ENCODE measurements around the gene SDK1. TPM values are rescaled to one million over a fixed set of nuclear protein-coding genes. Genes with fewer than 3 reads are reported as not detected.

SDK1 gene
- total and polyA plus RNA-seq, 2 experiments from 2014 or later = 2.1 to 10.0 TPM

DNA sequence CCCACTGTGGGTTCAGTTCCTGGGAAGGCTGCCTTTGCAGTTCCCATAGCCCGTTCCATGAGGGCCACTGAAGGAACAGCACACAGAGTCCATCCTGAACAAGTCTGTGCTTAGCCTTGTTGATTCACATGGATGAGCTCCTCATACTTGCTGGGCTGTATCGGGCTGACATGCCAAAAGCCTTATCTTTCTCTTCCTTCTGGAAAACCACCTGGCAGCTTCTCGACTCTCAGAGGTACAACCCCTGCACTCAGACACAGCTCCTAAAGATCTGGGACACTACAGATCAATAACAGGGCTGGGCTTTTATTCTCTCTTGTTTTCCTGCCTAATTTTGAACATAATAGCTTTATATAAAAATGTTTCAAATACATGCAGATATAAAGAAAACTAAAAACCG is 667.2 kb downstream of the SDK1 start:
- H3K4me1 ChIP-seq (ENCODE audit: insufficient read depth) = no peaks in the 10 kb centered on the region
- H3K79me2 ChIP-seq (replicated peaks; ENCODE audit: insufficient read depth) = no peaks in the 10 kb centered on the region
- ATAC-seq (no peak), DNase-seq (ENCODE audit: low spot score) (no peak)
- H3K27me3 ChIP-seq (ENCODE audit: insufficient read depth) = no peaks in the 10 kb centered on the region
- no peak overlapping the region for H3K4me2 ChIP-seq
- TF ChIP-seq, protein P1, sequence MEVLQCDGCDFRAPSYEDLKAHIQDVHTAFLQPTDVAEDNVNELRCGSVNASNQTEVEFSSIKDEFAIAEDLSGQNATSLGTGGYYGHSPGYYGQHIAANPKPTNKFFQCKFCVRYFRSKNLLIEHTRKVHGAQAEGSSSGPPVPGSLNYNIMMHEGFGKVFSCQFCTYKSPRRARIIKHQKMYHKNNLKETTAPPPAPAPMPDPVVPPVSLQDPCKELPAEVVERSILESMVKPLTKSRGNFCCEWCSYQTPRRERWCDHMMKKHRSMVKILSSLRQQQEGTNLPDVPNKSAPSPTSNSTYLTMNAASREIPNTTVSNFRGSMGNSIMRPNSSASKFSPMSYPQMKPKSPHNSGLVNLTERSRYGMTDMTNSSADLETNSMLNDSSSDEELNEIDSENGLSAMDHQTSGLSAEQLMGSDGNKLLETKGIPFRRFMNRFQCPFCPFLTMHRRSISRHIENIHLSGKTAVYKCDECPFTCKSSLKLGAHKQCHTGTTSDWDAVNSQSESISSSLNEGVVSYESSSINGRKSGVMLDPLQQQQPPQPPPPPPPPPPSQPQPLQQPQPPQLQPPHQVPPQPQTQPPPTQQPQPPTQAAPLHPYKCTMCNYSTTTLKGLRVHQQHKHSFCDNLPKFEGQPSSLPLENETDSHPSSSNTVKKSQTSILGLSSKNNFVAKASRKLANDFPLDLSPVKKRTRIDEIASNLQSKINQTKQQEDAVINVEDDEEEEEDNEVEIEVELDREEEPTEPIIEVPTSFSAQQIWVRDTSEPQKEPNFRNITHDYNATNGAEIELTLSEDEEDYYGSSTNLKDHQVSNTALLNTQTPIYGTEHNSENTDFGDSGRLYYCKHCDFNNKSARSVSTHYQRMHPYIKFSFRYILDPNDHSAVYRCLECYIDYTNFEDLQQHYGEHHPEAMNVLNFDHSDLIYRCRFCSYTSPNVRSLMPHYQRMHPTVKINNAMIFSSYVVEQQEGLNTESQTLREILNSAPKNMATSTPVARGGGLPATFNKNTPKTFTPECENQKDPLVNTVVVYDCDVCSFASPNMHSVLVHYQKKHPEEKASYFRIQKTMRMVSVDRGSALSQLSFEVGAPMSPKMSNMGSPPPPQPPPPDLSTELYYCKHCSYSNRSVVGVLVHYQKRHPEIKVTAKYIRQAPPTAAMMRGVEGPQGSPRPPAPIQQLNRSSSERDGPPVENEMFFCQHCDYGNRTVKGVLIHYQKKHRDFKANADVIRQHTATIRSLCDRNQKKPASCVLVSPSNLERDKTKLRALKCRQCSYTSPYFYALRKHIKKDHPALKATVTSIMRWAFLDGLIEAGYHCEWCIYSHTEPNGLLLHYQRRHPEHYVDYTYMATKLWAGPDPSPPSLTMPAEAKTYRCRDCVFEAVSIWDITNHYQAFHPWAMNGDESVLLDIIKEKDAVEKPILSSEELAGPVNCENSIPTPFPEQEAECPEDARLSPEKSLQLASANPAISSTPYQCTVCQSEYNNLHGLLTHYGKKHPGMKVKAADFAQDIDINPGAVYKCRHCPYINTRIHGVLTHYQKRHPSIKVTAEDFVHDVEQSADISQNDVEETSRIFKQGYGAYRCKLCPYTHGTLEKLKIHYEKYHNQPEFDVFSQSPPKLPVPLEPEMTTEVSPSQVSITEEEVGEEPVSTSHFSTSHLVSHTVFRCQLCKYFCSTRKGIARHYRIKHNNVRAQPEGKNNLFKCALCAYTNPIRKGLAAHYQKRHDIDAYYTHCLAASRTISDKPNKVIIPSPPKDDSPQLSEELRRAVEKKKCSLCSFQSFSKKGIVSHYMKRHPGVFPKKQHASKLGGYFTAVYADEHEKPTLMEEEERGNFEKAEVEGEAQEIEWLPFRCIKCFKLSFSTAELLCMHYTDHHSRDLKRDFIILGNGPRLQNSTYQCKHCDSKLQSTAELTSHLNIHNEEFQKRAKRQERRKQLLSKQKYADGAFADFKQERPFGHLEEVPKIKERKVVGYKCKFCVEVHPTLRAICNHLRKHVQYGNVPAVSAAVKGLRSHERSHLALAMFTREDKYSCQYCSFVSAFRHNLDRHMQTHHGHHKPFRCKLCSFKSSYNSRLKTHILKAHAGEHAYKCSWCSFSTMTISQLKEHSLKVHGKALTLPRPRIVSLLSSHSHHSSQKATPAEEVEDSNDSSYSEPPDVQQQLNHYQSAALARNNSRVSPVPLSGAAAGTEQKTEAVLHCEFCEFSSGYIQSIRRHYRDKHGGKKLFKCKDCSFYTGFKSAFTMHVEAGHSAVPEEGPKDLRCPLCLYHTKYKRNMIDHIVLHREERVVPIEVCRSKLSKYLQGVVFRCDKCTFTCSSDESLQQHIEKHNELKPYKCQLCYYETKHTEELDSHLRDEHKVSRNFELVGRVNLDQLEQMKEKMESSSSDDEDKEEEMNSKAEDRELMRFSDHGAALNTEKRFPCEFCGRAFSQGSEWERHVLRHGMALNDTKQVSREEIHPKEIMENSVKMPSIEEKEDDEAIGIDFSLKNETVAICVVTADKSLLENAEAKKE (CRISPR knock-in tag; IDR thresholded peaks at IDR 0.05) = no peak
- TF ChIP-seq EZH2 (IDR thresholded peaks at IDR 0.05; ENCODE audit: low read depth, unreplicated experiment) = no peak
- H3K9me2 ChIP-seq (ENCODE audit: insufficient read depth) = no peaks in the 10 kb centered on the region
- H3K36me3 ChIP-seq (ENCODE audit: insufficient read depth) = no peaks in the 10 kb centered on the region
- no peak overlapping the region for H3K4me3 ChIP-seq
- peaks cover 10% of the 10 kb centered on the region for H3K4me1 Mint-ChIP-seq
- peak overlapping the region; percentile 62; the same call in 1 of the 2 replicates for H3K27ac Mint-ChIP-seq
- no peak overlapping the region for H3K4me3 Mint-ChIP-seq
- no peak overlapping the region for H2AFZ ChIP-seq
- H3K27ac ChIP-seq (ENCODE audit: low read depth) = no peak overlapping the region
- no peaks in the 10 kb centered on the region for H4K20me1 ChIP-seq (replicated peaks; ENCODE audit: insufficient read depth)
- H3K36me3 Mint-ChIP-seq (ENCODE audit: low read depth) = peaks cover 7% of the 10 kb centered on the region; the same call in 1 of the 3 replicates
- H3F3A ChIP-seq (replicated peaks; ENCODE audit: low read depth) = no peaks in the 10 kb centered on the region
- H3K27me3 Mint-ChIP-seq (ENCODE audit: insufficient read depth, low read depth, poor library complexity) = peaks cover 5% of the 10 kb centered on the region
- no peaks in the 10 kb centered on the region for H3K9me3 Mint-ChIP-seq

DNA sequence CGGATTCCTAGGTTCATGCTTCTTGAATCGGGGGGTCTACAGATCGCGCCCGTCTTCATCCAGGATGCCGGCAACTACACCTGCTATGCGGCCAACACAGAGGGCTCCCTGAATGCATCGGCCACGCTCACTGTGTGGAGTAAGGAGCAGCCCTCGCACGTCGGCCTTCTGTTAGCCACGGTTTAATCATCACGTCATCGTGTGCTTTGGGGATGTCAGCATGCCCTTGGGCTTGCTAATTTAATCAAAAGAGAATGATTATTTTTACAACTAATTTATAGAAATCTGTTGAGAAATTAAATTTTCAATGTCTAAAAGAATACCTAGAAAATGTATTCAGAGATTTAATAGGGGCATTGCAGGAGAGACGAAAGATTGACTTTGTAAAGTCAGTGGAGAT is 668.2 kb downstream of the SDK1 start:
- H3K36me3 ChIP-seq (ENCODE audit: insufficient read depth) = no peaks in the 10 kb centered on the region
- H3K36me3 Mint-ChIP-seq (ENCODE audit: low read depth) = peaks cover 6% of the 10 kb centered on the region; the same call in 2 of the 3 replicates
- no peak overlapping the region for H2AFZ ChIP-seq
- H3K27ac ChIP-seq (ENCODE audit: low read depth) = no peak overlapping the region
- H3K79me2 ChIP-seq (replicated peaks; ENCODE audit: insufficient read depth) = no peaks in the 10 kb centered on the region
- no peak overlapping the region for H3K27ac Mint-ChIP-seq
- H3K9me3 Mint-ChIP-seq = no peaks in the 10 kb centered on the region
- peaks cover 5% of the 10 kb centered on the region for H3K27me3 Mint-ChIP-seq (ENCODE audit: insufficient read depth, low read depth, poor library complexity)
- H4K20me1 ChIP-seq (replicated peaks; ENCODE audit: insufficient read depth) = no peaks in the 10 kb centered on the region
- H3K4me1 Mint-ChIP-seq = peaks cover 10% of the 10 kb centered on the region
- H3K4me3 Mint-ChIP-seq = no peak overlapping the region
- no peak overlapping the region for H3K4me2 ChIP-seq
- no peaks in the 10 kb centered on the region for H3K4me1 ChIP-seq (ENCODE audit: insufficient read depth)
- no peaks in the 10 kb centered on the region for H3K27me3 ChIP-seq (ENCODE audit: insufficient read depth)
- DNase-seq (ENCODE audit: low spot score) (no peak), ATAC-seq (no peak)
- H3K9me2 ChIP-seq (ENCODE audit: insufficient read depth) = no peaks in the 10 kb centered on the region
- no peak overlapping the region for H3K4me3 ChIP-seq
- H3F3A ChIP-seq (replicated peaks; ENCODE audit: low read depth) = no peaks in the 10 kb centered on the region
- TF ChIP-seq, protein P2, sequence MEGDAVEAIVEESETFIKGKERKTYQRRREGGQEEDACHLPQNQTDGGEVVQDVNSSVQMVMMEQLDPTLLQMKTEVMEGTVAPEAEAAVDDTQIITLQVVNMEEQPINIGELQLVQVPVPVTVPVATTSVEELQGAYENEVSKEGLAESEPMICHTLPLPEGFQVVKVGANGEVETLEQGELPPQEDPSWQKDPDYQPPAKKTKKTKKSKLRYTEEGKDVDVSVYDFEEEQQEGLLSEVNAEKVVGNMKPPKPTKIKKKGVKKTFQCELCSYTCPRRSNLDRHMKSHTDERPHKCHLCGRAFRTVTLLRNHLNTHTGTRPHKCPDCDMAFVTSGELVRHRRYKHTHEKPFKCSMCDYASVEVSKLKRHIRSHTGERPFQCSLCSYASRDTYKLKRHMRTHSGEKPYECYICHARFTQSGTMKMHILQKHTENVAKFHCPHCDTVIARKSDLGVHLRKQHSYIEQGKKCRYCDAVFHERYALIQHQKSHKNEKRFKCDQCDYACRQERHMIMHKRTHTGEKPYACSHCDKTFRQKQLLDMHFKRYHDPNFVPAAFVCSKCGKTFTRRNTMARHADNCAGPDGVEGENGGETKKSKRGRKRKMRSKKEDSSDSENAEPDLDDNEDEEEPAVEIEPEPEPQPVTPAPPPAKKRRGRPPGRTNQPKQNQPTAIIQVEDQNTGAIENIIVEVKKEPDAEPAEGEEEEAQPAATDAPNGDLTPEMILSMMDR (conservative IDR thresholded peaks at IDR 0.05; ENCODE audit: low read depth in 2 of 2) = no peak
- TF ChIP-seq CREB1 (CRISPR knock-in tag; IDR thresholded peaks at IDR 0.05; ENCODE audit: low read depth) (no peak), JUNB (IDR thresholded peaks at IDR 0.05; ENCODE audit: unreplicated experiment) (no peak), ZNF331 (CRISPR knock-in tag; IDR thresholded peaks at IDR 0.05; ENCODE audit: low read depth) (no peak), EZH2 (IDR thresholded peaks at IDR 0.05; ENCODE audit: low read depth, unreplicated experiment) (no peak), STAT1 (IDR thresholded peaks at IDR 0.05; ENCODE audit: unreplicated experiment) (no peak), POLR2AphosphoS5 (IDR thresholded peaks at IDR 0.05; ENCODE audit: low read depth) (no peak), ZNF114 (CRISPR knock-in tag; IDR thresholded peaks at IDR 0.05) (no peak), EZH2phosphoT487 (IDR thresholded peaks at IDR 0.05; ENCODE audit: unreplicated experiment) (no peak), NANOG (IDR thresholded peaks at IDR 0.05; ENCODE audit: borderline replicate concordance) (no peak)
- TF ChIP-seq, protein P3, sequence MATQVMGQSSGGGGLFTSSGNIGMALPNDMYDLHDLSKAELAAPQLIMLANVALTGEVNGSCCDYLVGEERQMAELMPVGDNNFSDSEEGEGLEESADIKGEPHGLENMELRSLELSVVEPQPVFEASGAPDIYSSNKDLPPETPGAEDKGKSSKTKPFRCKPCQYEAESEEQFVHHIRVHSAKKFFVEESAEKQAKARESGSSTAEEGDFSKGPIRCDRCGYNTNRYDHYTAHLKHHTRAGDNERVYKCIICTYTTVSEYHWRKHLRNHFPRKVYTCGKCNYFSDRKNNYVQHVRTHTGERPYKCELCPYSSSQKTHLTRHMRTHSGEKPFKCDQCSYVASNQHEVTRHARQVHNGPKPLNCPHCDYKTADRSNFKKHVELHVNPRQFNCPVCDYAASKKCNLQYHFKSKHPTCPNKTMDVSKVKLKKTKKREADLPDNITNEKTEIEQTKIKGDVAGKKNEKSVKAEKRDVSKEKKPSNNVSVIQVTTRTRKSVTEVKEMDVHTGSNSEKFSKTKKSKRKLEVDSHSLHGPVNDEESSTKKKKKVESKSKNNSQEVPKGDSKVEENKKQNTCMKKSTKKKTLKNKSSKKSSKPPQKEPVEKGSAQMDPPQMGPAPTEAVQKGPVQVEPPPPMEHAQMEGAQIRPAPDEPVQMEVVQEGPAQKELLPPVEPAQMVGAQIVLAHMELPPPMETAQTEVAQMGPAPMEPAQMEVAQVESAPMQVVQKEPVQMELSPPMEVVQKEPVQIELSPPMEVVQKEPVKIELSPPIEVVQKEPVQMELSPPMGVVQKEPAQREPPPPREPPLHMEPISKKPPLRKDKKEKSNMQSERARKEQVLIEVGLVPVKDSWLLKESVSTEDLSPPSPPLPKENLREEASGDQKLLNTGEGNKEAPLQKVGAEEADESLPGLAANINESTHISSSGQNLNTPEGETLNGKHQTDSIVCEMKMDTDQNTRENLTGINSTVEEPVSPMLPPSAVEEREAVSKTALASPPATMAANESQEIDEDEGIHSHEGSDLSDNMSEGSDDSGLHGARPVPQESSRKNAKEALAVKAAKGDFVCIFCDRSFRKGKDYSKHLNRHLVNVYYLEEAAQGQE (IDR thresholded peaks at IDR 0.05; ENCODE audit: unreplicated experiment) = no peak

Data from GM23338 (cell line).